CD4-positive, alpha-beta T cell treated with Interleukin-17A for 4 hours (primary cell): Measurements from ENCODE around the gene ALDH7A1.

Experiments
- DNase-seq: peaks from one replicate; pipeline ENCODE4 v3.0.0-alpha.2; 2020; ENCODE audit warnings: mixed read lengths

Gene ALDH7A1

GRCh38 chr5:126506079-126506478 is 88.9 kb downstream of the ALDH7A1 start:
- DNase-seq: no peak

GRCh38 chr5:126503602-126504104 is 91.4 kb downstream of the ALDH7A1 start:
- peak; percentile 26 for DNase-seq

- no peak for DNase-seq
These were observed 93.6 kb downstream of the ALDH7A1 start for GRCh38 chr5:126501448-126501847.

- peak; percentile 46 for DNase-seq
These were observed 95.1 kb downstream of the ALDH7A1 start for GRCh38 chr5:126499853-126500342.

GRCh38 chr5:126499278-126499677 is 95.7 kb downstream of the ALDH7A1 start:
- DNase-seq: no peak

- DNase-seq: no peak
These were observed 97.5 kb downstream of the ALDH7A1 start for GRCh38 chr5:126497506-126497905.

GRCh38 chr5:126494393-126494792 is 100.6 kb downstream of the ALDH7A1 start:
- no peak for DNase-seq

- peak; percentile 21 for DNase-seq
These were observed 102.1 kb downstream of the ALDH7A1 start for GRCh38 chr5:126492939-126493338.

GRCh38 chr5:126490167-126490940 is 104.7 kb downstream of the ALDH7A1 start:
- DNase-seq: no peak

GRCh38 chr5:126488443-126489065 is 106.5 kb downstream of the ALDH7A1 start:
- DNase-seq: no peak

GRCh38 chr5:126487596-126487995 is 107.4 kb downstream of the ALDH7A1 start:
- no peak for DNase-seq

GRCh38 chr5:126486332-126486731 is 108.7 kb downstream of the ALDH7A1 start:
- DNase-seq: no peak

- no peak for DNase-seq
These were observed 110.8 kb downstream of the ALDH7A1 start for GRCh38 chr5:126484253-126484652.

- no peak for DNase-seq
These were observed 111.9 kb downstream of the ALDH7A1 start for GRCh38 chr5:126483156-126483555.

GRCh38 chr5:126482591-126482990 is 112.4 kb downstream of the ALDH7A1 start:
- no peak for DNase-seq

GRCh38 chr5:126481243-126481642 is 113.8 kb downstream of the ALDH7A1 start:
- no peak for DNase-seq
